ENCODE results near the gene LRGUK. TPM values are rescaled to one million over a fixed set of nuclear protein-coding genes. Genes with fewer than 3 reads are reported as not detected.

LRGUK gene
- polyA plus RNA-seq, 2 donors: 0.09 to 0.14 TPM

- Histone ChIP-seq H3K4me1 (ENCODE audit: control insufficient read depth in 2 of 2, insufficient read depth in 2 of 2, low read length in 1 of 2) (no peaks in the 10 kb centered on the region), H3K36me3 (ENCODE audit: control insufficient read depth in 2 of 2, insufficient read depth in 2 of 2, low read length in 1 of 2) (peaks cover 6 to 8% of the 10 kb centered on the region in 2 donors), H3K27ac (ENCODE audit: low read depth in 2 of 2, low read length in 1 of 2) (no peak overlapping the region), H3K27me3 (ENCODE audit: control insufficient read depth in 1 of 2, insufficient read depth in 2 of 2, low read length in 2 of 2) (no peaks in the 10 kb centered on the region), H3K9me3 (ENCODE audit: control insufficient read depth in 2 of 2, insufficient read depth in 1 of 2, low read depth in 1 of 2, low read length in 1 of 2) (no peaks in the 10 kb centered on the region), H3K4me3 (ENCODE audit: low read depth in 1 of 2, low read length in 2 of 2) (no peak overlapping the region)
- 60 to 65% methylated on average over 10 of the region's 10 CpGs for WGBS, 2 donors
Measured at GRCh38 chr7:134298902-134299683, 172.0 kb downstream of the LRGUK start.

- WGBS, 2 donors: 75 to 77% methylated on average over 2 of the region's 2 CpGs
- no peaks in the 10 kb centered on the region for H3K9me3 ChIP-seq (ENCODE audit: control insufficient read depth in 2 of 2, insufficient read depth in 1 of 2, low read depth in 1 of 2, low read length in 1 of 2)
- H3K27ac ChIP-seq (ENCODE audit: low read depth in 2 of 2, low read length in 1 of 2): no peak overlapping the region
- H3K4me3 ChIP-seq (ENCODE audit: low read depth in 1 of 2, low read length in 2 of 2): no peak overlapping the region
- H3K36me3 ChIP-seq (ENCODE audit: control insufficient read depth in 2 of 2, insufficient read depth in 2 of 2, low read length in 1 of 2): peaks cover 6% of the 10 kb centered on the region in 2 donors
- H3K27me3 ChIP-seq (ENCODE audit: control insufficient read depth in 1 of 2, insufficient read depth in 2 of 2, low read length in 2 of 2): no peaks in the 10 kb centered on the region
- H3K4me1 ChIP-seq (ENCODE audit: control insufficient read depth in 2 of 2, insufficient read depth in 2 of 2, low read length in 1 of 2): no peaks in the 10 kb centered on the region
Measured at GRCh38 chr7:134300988-134301387, 173.8 kb downstream of the LRGUK start.

GRCh38 chr7:134301592-134301991, 174.5 kb downstream of the LRGUK start:
- no peaks in the 10 kb centered on the region for H3K27me3 ChIP-seq (ENCODE audit: control insufficient read depth in 1 of 2, insufficient read depth in 2 of 2, low read length in 2 of 2)
- H3K4me1 ChIP-seq (ENCODE audit: control insufficient read depth in 2 of 2, insufficient read depth in 2 of 2, low read length in 1 of 2): no peaks in the 10 kb centered on the region
- H3K4me3 ChIP-seq (ENCODE audit: low read depth in 1 of 2, low read length in 2 of 2): no peak overlapping the region
- no peaks in the 10 kb centered on the region for H3K9me3 ChIP-seq (ENCODE audit: control insufficient read depth in 2 of 2, insufficient read depth in 1 of 2, low read depth in 1 of 2, low read length in 1 of 2)
- peaks cover 2 to 6% of the 10 kb centered on the region in 2 donors for H3K36me3 ChIP-seq (ENCODE audit: control insufficient read depth in 2 of 2, insufficient read depth in 2 of 2, low read length in 1 of 2)
- H3K27ac ChIP-seq (ENCODE audit: low read depth in 2 of 2, low read length in 1 of 2): no peak overlapping the region
- WGBS, 2 donors: 76 to 78% methylated on average over 3 of the region's 3 CpGs

GRCh38 chr7:134302120-134302519, 175.0 kb downstream of the LRGUK start:
- Histone ChIP-seq H3K4me3 (ENCODE audit: low read depth in 1 of 2, low read length in 2 of 2) (no peak overlapping the region), H3K9me3 (ENCODE audit: control insufficient read depth in 2 of 2, insufficient read depth in 1 of 2, low read depth in 1 of 2, low read length in 1 of 2) (no peaks in the 10 kb centered on the region), H3K27ac (ENCODE audit: low read depth in 2 of 2, low read length in 1 of 2) (no peak overlapping the region), H3K36me3 (ENCODE audit: control insufficient read depth in 2 of 2, insufficient read depth in 2 of 2, low read length in 1 of 2) (peaks cover 2 to 6% of the 10 kb centered on the region in 2 donors), H3K4me1 (ENCODE audit: control insufficient read depth in 2 of 2, insufficient read depth in 2 of 2, low read length in 1 of 2) (no peaks in the 10 kb centered on the region), H3K27me3 (ENCODE audit: control insufficient read depth in 1 of 2, insufficient read depth in 2 of 2, low read length in 2 of 2) (no peaks in the 10 kb centered on the region)
- 82 to 87% methylated on average over 2 of the region's 2 CpGs for WGBS, 2 donors

GRCh38 chr7:134307320-134307719, 180.2 kb downstream of the LRGUK start:
- Histone ChIP-seq H3K9me3 (ENCODE audit: control insufficient read depth in 2 of 2, insufficient read depth in 1 of 2, low read depth in 1 of 2, low read length in 1 of 2) (no peaks in the 10 kb centered on the region), H3K27me3 (ENCODE audit: control insufficient read depth in 1 of 2, insufficient read depth in 2 of 2, low read length in 2 of 2) (no peaks in the 10 kb centered on the region), H3K36me3 (ENCODE audit: control insufficient read depth in 2 of 2, insufficient read depth in 2 of 2, low read length in 1 of 2) (no peaks in the 10 kb centered on the region), H3K4me1 (ENCODE audit: control insufficient read depth in 2 of 2, insufficient read depth in 2 of 2, low read length in 1 of 2) (no peaks in the 10 kb centered on the region), H3K27ac (ENCODE audit: low read depth in 2 of 2, low read length in 1 of 2) (no peak overlapping the region), H3K4me3 (ENCODE audit: low read depth in 1 of 2, low read length in 2 of 2) (no peak overlapping the region)
- WGBS, 2 donors: 85 to 89% methylated on average over 1 of the region's 1 CpG

- H3K27me3 ChIP-seq (ENCODE audit: control insufficient read depth in 1 of 2, insufficient read depth in 2 of 2, low read length in 2 of 2): no peaks in the 10 kb centered on the region
- WGBS, 2 donors: 92 to 95% methylated on average over 4 of the region's 4 CpGs
- H3K9me3 ChIP-seq (ENCODE audit: control insufficient read depth in 2 of 2, insufficient read depth in 1 of 2, low read depth in 1 of 2, low read length in 1 of 2): no peaks in the 10 kb centered on the region
- H3K4me1 ChIP-seq (ENCODE audit: control insufficient read depth in 2 of 2, insufficient read depth in 2 of 2, low read length in 1 of 2): no peaks in the 10 kb centered on the region
- no peak overlapping the region for H3K4me3 ChIP-seq (ENCODE audit: low read depth in 1 of 2, low read length in 2 of 2)
- no peak overlapping the region for H3K27ac ChIP-seq (ENCODE audit: low read depth in 2 of 2, low read length in 1 of 2)
- H3K36me3 ChIP-seq (ENCODE audit: control insufficient read depth in 2 of 2, insufficient read depth in 2 of 2, low read length in 1 of 2): no peaks in the 10 kb centered on the region
Measured at GRCh38 chr7:134308548-134308947, 181.4 kb downstream of the LRGUK start.

GRCh38 chr7:134311807-134312206, 184.7 kb downstream of the LRGUK start:
- no peak overlapping the region for H3K4me3 ChIP-seq (ENCODE audit: low read depth in 1 of 2, low read length in 2 of 2)
- 98 to 99% methylated on average over 4 of the region's 4 CpGs for WGBS, 2 donors
- no peaks in the 10 kb centered on the region for H3K4me1 ChIP-seq (ENCODE audit: control insufficient read depth in 2 of 2, insufficient read depth in 2 of 2, low read length in 1 of 2)
- H3K27me3 ChIP-seq (ENCODE audit: control insufficient read depth in 1 of 2, insufficient read depth in 2 of 2, low read length in 2 of 2): no peaks in the 10 kb centered on the region
- no peaks in the 10 kb centered on the region for H3K36me3 ChIP-seq (ENCODE audit: control insufficient read depth in 2 of 2, insufficient read depth in 2 of 2, low read length in 1 of 2)
- no peak overlapping the region for H3K27ac ChIP-seq (ENCODE audit: low read depth in 2 of 2, low read length in 1 of 2)
- H3K9me3 ChIP-seq (ENCODE audit: control insufficient read depth in 2 of 2, insufficient read depth in 1 of 2, low read depth in 1 of 2, low read length in 1 of 2): no peaks in the 10 kb centered on the region

- H3K9me3 ChIP-seq (ENCODE audit: control insufficient read depth in 2 of 2, insufficient read depth in 1 of 2, low read depth in 1 of 2, low read length in 1 of 2): no peaks in the 10 kb centered on the region
- WGBS, 2 donors: 81 to 85% methylated on average over 6 of the region's 6 CpGs
Measured at GRCh38 chr7:134312717-134313116, 185.6 kb downstream of the LRGUK start.

GRCh38 chr7:134313543-134313942, 186.4 kb downstream of the LRGUK start:
- Histone ChIP-seq H3K4me1 (ENCODE audit: control insufficient read depth in 2 of 2, insufficient read depth in 2 of 2, low read length in 1 of 2) (no peaks in the 10 kb centered on the region), H3K27ac (ENCODE audit: low read depth in 2 of 2, low read length in 1 of 2) (no peak overlapping the region), H3K36me3 (ENCODE audit: control insufficient read depth in 2 of 2, insufficient read depth in 2 of 2, low read length in 1 of 2) (no peaks in the 10 kb centered on the region), H3K4me3 (ENCODE audit: low read depth in 1 of 2, low read length in 2 of 2) (no peak overlapping the region), H3K9me3 (ENCODE audit: control insufficient read depth in 2 of 2, insufficient read depth in 1 of 2, low read depth in 1 of 2, low read length in 1 of 2) (no peaks in the 10 kb centered on the region), H3K27me3 (ENCODE audit: control insufficient read depth in 1 of 2, insufficient read depth in 2 of 2, low read length in 2 of 2) (no peaks in the 10 kb centered on the region)
- WGBS, 2 donors: 92 to 95% methylated on average over 1 of the region's 1 CpG

More at GRCh38 chr7:134312717-134313116, 185.6 kb downstream of the LRGUK start:
- H3K4me3 ChIP-seq (ENCODE audit: low read depth in 1 of 2, low read length in 2 of 2): no peak overlapping the region
- H3K27me3 ChIP-seq (ENCODE audit: control insufficient read depth in 1 of 2, insufficient read depth in 2 of 2, low read length in 2 of 2): no peaks in the 10 kb centered on the region
- no peak overlapping the region for H3K27ac ChIP-seq (ENCODE audit: low read depth in 2 of 2, low read length in 1 of 2)
- no peaks in the 10 kb centered on the region for H3K4me1 ChIP-seq (ENCODE audit: control insufficient read depth in 2 of 2, insufficient read depth in 2 of 2, low read length in 1 of 2)
- H3K36me3 ChIP-seq (ENCODE audit: control insufficient read depth in 2 of 2, insufficient read depth in 2 of 2, low read length in 1 of 2): no peaks in the 10 kb centered on the region

Measured in esophagus (tissue), 2 donors.